ENCODE data around the gene ZNF768.

Gene ZNF768

DNA sequence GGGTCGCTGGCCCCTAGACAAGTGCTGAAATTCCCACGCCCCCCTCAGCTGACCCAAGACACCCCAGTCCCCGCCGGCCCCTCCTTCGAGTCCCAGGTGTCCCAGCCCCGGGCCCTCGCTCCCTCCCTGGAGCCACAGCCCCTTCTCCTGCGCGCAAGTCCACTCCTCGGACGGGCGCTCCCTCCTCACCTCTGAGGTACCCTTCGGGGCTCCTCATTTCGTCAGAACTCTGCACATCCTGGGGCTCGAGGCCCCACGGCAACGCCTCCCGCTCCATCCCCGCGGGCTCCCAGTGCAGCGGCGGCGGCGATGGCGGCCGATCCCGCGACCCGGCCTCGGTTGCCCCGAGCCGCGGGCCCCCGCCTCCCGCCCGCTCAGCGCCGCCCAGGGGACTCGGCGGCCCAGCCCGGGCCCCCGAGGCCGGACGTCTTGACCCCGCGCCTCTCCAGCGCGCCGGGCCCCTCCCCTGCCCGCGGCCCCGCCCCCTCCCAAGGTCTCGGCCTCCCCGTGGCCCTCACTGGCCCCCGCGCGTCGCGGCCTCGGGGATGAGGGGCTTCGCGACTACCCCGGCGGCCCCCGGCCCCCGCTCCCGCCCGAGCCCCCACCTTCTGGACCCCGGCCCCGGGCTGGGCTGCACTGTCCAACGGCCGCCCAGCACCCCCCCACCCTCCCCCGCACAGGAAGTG lies at the start of gene ZNF768:
TSS of gene ZNF768 (minus strand) at position 430 of the 686 bp plus-strand sequence. CDS start at position 277, 153 bp downstream.
- H3K27me3 ChIP-seq, result no peaks in the 10 kb centered on the region

DNA sequence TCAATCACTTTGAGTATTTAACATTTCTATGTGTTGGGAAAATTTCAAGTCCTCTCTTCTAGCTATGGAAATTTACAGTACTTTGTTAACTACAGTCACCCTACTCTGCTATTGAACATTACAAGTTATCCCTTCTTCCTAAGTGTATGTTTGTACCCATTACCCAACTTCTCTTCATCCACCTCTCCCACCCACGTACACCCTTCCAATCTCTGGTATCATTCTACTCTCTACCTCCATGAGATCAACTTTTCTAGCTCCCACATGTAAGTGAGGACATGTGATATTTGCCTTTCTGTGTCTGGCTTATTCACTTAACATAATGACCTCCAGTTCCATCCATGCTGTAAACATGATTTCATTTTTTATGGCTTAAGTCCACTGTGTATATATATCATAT lies 48.3 kb upstream of the ZNF768 start:
- Histone ChIP-seq H3K36me3 (peaks cover 48% of the 10 kb centered on the region), H3K9me3 (no peaks in the 10 kb centered on the region), H3K4me3 (no peak overlapping the region), H3K4me2 (no peak overlapping the region), H3K4me1 (peaks cover 56% of the 10 kb centered on the region), H3K27ac (no peak overlapping the region), H3K9ac (no peak overlapping the region), H4K20me1 (peaks cover 16% of the 10 kb centered on the region; the same call in 1 of the 2 replicates), H3K27me3 (no peaks in the 10 kb centered on the region)
- TF ChIP-seq Cebpa-rat (IDR thresholded peaks at IDR 0.05), result no peak

More for the DNA sequence above, at the start of gene ZNF768:
- peak within 1 kb of the TSS; percentile 85 for H3K4me3 ChIP-seq
- peaks cover 17% of the 10 kb centered on the region for H4K20me1 ChIP-seq
- H3K27ac ChIP-seq, result peak within 1 kb of the TSS; percentile 91
- peaks cover 22% of the 10 kb centered on the region for H3K36me3 ChIP-seq
- peak within 1 kb of the TSS; percentile 90 for H3K9ac ChIP-seq
- no peaks in the 10 kb centered on the region for H3K9me3 ChIP-seq
- H3K4me2 ChIP-seq, result peak within 1 kb of the TSS; percentile 92
- no peak for TF ChIP-seq Cebpa-rat (IDR thresholded peaks at IDR 0.05)
- peaks cover 54% of the 10 kb centered on the region for H3K4me1 ChIP-seq

DNA sequence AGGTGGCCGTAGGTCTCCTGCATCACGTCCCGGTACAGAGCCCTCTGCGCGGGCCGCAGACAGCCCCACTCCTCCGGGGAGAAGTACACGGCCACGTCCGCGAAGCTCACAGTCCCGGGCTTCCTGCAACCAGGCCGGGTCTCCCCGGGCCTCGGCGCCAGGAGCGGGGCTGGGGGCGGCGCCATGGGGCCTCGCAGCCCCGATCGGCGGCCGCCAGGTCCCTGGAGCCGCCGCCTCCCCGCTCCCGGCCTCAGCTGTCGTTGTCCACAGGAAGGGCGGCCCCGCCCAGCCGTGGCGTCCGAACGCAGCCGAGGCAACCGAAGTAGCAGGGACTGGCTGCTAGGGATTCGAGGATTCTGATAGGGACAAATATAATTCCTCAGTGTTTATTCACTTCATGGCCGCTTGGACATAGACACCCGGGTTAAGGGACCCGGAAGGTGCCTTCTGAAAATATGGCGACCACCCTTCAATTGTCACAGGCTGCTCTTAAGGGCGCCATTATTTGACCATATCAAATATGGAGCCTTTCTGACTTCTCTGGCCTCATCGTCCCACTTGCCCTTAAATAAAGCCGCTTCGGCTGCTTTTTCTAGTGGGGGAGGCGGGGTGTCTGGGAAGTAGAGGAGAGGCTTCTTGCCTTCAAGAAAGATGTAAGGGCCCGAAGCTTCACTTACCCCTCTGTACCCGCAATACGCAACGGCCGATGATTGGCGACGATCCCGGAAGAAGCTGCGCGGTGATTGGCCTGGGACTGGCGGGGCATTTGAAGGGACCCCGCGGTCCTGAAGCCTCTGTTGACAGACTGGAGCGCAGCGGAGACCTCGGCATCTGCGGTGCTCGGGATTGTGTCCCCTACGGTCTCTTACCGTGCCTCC lies 45.3 kb upstream of the ZNF768 start, which contains the start of gene ZNF688:
TSS of gene ZNF688 (minus strand) at position 270 of the 878 bp plus-strand sequence. CDS start at position 185, 85 bp downstream.
- Histone ChIP-seq H3K4me2 (peak within 1 kb of the TSS; percentile 99), H3K27ac (peak within 1 kb of the TSS; percentile 96), H3K4me3 (peak within 1 kb of the TSS; percentile 77), H3K4me1 (peaks cover 59% of the 10 kb centered on the region), H4K20me1 (peaks cover 7% of the 10 kb centered on the region; the same call in 1 of the 2 replicates), H3K36me3 (peaks cover 20% of the 10 kb centered on the region), H3K9ac (peak within 1 kb of the TSS; percentile 94), H3K27me3 (no peaks in the 10 kb centered on the region), H3K9me3 (no peaks in the 10 kb centered on the region)
- TF ChIP-seq Cebpa-rat (IDR thresholded peaks at IDR 0.05), result no peak

DNA sequence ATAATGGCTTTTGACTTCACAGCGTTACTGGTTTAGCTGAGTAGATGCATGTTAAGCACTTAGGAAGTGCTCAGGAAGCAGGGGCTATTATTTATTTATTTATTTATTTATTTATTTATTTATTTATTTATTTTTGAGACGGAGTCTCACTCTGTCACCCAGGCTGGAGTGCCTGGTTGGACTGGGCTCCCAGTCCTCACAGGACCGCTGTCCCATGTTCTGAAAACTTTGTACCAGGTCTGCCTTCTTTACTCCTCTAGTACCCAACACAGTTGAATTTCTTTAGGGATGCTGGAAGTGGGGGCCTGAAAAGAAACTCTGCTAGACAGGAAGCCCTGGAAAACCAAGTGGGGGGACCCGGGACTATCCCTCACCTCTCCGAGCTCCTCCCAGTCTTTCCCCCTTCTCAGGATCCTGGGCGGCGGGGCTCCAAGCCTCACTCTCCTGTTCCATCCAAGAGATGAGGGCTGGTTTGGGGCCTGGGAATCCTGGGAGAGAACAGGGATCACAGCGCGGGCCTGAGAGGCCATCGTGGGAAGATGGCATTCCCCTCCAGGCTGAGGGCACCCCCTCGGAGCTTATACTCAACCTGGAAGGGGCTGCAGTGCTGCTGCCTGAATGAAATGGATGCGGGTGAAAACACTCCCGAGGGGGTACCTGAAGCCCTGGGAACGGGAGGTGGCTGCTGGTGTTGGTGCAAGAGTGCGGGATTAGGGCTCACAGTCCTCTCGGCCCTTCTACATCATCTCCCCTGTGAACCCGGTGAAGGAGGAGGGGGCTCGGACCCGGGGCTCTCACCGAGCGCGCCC lies 44.5 kb upstream of the ZNF768 start:
- Histone ChIP-seq H3K4me3 (peak overlapping the region; percentile 77), H3K27ac (peak overlapping the region; percentile 96), H3K36me3 (peaks cover 11% of the 10 kb centered on the region), H3K4me2 (peak overlapping the region; percentile 99), H3K4me1 (peaks cover 59% of the 10 kb centered on the region), H3K9ac (peak overlapping the region; percentile 94), H3K9me3 (no peaks in the 10 kb centered on the region), H3K27me3 (no peaks in the 10 kb centered on the region), H4K20me1 (peaks cover 7% of the 10 kb centered on the region; the same call in 1 of the 2 replicates)
- no peak for TF ChIP-seq Cebpa-rat (IDR thresholded peaks at IDR 0.05)

DNA sequence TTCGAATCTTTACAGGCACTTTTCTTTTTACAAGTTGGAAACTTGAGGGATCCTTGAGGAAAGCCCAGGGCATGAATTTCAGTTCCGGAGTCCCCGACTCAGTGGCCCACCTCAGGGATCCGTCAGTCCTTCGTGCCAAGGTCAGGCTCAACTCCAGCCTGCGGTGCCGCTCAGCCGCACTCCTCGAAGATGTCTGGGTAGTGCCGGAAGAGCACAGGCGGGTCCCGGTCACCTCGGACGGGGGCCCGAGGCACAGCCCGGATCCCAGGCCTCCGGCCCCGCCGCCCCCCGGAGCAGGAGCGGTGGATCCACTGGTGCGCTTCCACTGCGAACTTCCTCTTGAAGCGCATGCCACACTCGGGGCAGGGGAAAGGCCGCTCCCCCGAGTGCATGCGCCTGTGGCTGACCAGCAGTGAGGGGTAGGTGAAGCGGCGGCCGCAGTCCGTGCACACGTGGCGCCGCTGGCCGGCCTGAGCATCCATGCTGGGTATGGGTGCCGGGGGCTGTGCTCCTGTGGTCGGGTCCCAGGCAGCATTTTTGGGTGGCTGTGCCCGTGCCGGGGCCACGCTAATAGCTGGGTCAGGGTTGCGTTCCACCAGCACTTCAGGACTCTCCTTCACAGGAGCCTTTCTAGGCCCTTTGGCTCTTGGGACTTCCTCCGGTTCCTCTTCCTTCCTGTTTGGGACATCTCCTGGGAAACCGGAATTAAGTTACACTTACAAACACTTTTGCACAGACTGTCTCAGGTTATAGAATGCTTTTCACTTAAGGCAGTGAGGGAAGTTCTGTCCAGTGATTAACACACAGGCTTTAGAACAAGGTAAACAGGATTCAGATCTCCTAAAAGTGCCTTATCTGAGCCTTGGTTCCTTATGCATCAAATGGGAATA lies 43.6 kb upstream of the ZNF768 start:
- Histone ChIP-seq H3K9me3 (no peaks in the 10 kb centered on the region), H3K27me3 (no peaks in the 10 kb centered on the region), H3K27ac (peak overlapping the region; percentile 96), H3K4me1 (peaks cover 59% of the 10 kb centered on the region), H3K9ac (peak overlapping the region; percentile 94), H3K36me3 (0 out of 2 replicates have a peak, but pooled peaks cover 5% of the 10 kb centered on the region), H4K20me1 (peaks cover 7% of the 10 kb centered on the region; the same call in 1 of the 2 replicates), H3K4me3 (peak overlapping the region; percentile 77), H3K4me2 (peak overlapping the region; percentile 99)
- no peak for TF ChIP-seq Cebpa-rat (IDR thresholded peaks at IDR 0.05)

DNA sequence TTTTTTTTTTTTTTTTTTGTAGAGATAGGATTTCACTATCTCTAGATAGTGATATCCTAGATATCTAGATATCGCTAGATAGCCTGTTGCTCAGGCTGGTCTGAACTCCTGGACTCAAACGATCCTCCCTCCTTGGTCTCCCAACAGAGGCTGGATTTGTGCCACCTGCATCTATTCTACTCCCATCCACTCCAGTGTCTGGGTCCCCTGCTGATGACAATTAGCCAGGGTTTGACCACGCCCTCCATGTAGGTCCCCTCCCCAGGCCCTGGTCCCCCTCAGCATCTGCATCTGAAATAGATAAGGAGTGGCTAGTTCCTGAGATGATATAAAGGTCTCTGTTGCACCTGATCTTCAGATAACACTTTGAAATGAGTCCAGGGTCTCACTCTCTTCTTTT lies 42.9 kb upstream of the ZNF768 start:
- peak overlapping the region; percentile 99 for H3K4me2 ChIP-seq
- H3K27me3 ChIP-seq, result no peaks in the 10 kb centered on the region
- no peak for TF ChIP-seq Cebpa-rat (IDR thresholded peaks at IDR 0.05)
- H3K4me3 ChIP-seq, result no peak overlapping the region
- H3K36me3 ChIP-seq, result 0 out of 2 replicates have a peak, but pooled peaks cover 5% of the 10 kb centered on the region
- 0 out of 2 replicates have a peak overlapping the region, but pooled peaks have one; percentile 52 for H3K27ac ChIP-seq
- peaks cover 59% of the 10 kb centered on the region for H3K4me1 ChIP-seq
- peaks cover 7% of the 10 kb centered on the region; the same call in 1 of the 2 replicates for H4K20me1 ChIP-seq
- H3K9ac ChIP-seq, result no peak overlapping the region
- H3K9me3 ChIP-seq, result no peaks in the 10 kb centered on the region

DNA sequence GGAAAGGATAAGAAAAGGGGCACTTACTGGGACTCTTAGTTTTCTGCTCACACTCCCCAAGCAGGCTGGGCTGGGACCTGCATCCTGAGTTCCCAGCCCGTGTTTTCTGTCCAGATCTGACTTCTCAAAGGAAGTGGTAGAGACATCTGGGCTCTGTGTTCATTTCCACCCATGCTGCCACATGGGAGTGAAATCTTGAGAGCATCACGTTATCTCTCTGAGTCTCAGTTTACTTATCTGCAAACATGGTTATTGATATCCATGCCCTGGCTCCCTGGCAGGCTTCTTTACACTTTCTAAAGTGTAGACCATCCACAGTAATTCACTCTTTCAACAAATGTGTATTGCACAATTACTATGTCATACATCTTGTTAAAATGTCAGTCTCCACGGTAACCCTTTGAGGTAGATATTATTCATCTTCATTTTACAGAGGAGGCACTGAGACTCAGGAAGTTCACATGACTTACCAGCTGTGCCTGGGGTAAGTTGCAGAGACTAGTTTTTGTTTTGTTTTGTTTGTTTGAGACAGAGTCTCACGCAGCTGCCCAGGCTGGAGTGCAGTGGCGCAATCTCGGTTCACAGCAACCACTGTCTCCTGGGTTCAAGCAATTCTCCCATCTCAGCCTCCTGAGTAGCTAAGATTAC lies 41.7 kb upstream of the ZNF768 start:
- Histone ChIP-seq H4K20me1 (peaks cover 7% of the 10 kb centered on the region; the same call in 1 of the 2 replicates), H3K4me2 (peak overlapping the region; percentile 99), H3K4me1 (peaks cover 47% of the 10 kb centered on the region), H3K27me3 (no peaks in the 10 kb centered on the region), H3K27ac (peak overlapping the region; percentile 52), H3K9ac (peak overlapping the region; percentile 21; the same call in 1 of the 2 replicates), H3K36me3 (no peaks in the 10 kb centered on the region), H3K9me3 (no peaks in the 10 kb centered on the region), H3K4me3 (no peak overlapping the region)
- peak; percentile 90 for TF ChIP-seq Cebpa-rat (IDR thresholded peaks at IDR 0.05)
